Measurements from ENCODE around the gene ZFAND2B. TPM values are rescaled to one million over a fixed set of nuclear protein-coding genes. Genes with fewer than 3 reads are reported as not detected.

Gene ZFAND2B
- total and polyA plus RNA-seq, 2 experiments from 2014 or later = 58.1 to 65.4 TPM

GRCh38 chr2:219163156-219163555 lies 43.4 kb upstream of the ZFAND2B start:
- Histone ChIP-seq H3K9me3 (ENCODE audit: low read depth) (no peaks in the 10 kb centered on the region), H3K27ac (no peak overlapping the region), H3K4me3 (no peak overlapping the region), H4K20me1 (ENCODE audit: insufficient read depth, poor library complexity, severe bottlenecking) (no peaks in the 10 kb centered on the region), H3K36me3 (replicated peaks; ENCODE audit: insufficient read depth, low read depth) (no peaks in the 10 kb centered on the region), H3K4me1 (ENCODE audit: insufficient read depth) (peaks cover 3% of the 10 kb centered on the region), H3K79me2 (peaks cover 10% of the 10 kb centered on the region), H3K4me2 (no peak overlapping the region), H3K27me3 (no peaks in the 10 kb centered on the region), H2AFZ (no peak overlapping the region), H3K9me2 (replicated peaks; ENCODE audit: insufficient read depth) (no peaks in the 10 kb centered on the region)
- WGBS (ENCODE audit: low lambda C conversion rate, missing lambda C conversion rate) = 91% methylated on average over 6 of the region's 6 CpGs
- TF ChIP-seq EZH2phosphoT487 (IDR thresholded peaks at IDR 0.05; ENCODE audit: low read depth, severe bottlenecking, unreplicated experiment) = no peak
- TF ChIP-seq CTCF (IDR thresholded peaks at IDR 0.05; ENCODE audit: poor library complexity) = no peak
- no peak for TF ChIP-seq EZH2 (IDR thresholded peaks at IDR 0.05; ENCODE audit: borderline replicate concordance)
- no peak for DNase-seq (ENCODE audit: low spot score)

- Histone ChIP-seq H3K9me3 (ENCODE audit: low read depth) (no peaks in the 10 kb centered on the region), H3K9me2 (replicated peaks; ENCODE audit: insufficient read depth) (no peaks in the 10 kb centered on the region), H3K36me3 (replicated peaks; ENCODE audit: insufficient read depth, low read depth) (no peaks in the 10 kb centered on the region), H3K4me1 (ENCODE audit: insufficient read depth) (peaks cover under 1% of the 10 kb centered on the region), H3K79me2 (no peaks in the 10 kb centered on the region), H2AFZ (no peak overlapping the region), H3K4me3 (no peak overlapping the region), H3K27ac (no peak overlapping the region), H4K20me1 (ENCODE audit: insufficient read depth, poor library complexity, severe bottlenecking) (no peaks in the 10 kb centered on the region), H3K27me3 (no peaks in the 10 kb centered on the region), H3K4me2 (no peak overlapping the region)
- TF ChIP-seq CTCF (IDR thresholded peaks at IDR 0.05; ENCODE audit: poor library complexity) = no peak
- no peak for TF ChIP-seq EZH2 (IDR thresholded peaks at IDR 0.05; ENCODE audit: borderline replicate concordance)
- no peak for TF ChIP-seq EZH2phosphoT487 (IDR thresholded peaks at IDR 0.05; ENCODE audit: low read depth, severe bottlenecking, unreplicated experiment)
- DNase-seq (ENCODE audit: low spot score) = no peak
- WGBS (ENCODE audit: low lambda C conversion rate, missing lambda C conversion rate) = 85% methylated on average over 10 of the region's 10 CpGs
Measured at GRCh38 chr2:219165058-219165911, 41.3 kb upstream of the ZFAND2B start.

- no peak for TF ChIP-seq EZH2phosphoT487 (IDR thresholded peaks at IDR 0.05; ENCODE audit: low read depth, severe bottlenecking, unreplicated experiment)
- no peak for TF ChIP-seq EZH2 (IDR thresholded peaks at IDR 0.05; ENCODE audit: borderline replicate concordance)
- TF ChIP-seq CTCF (IDR thresholded peaks at IDR 0.05; ENCODE audit: poor library complexity) = no peak
- no peak for DNase-seq (ENCODE audit: low spot score)
- Histone ChIP-seq H3K27me3 (no peaks in the 10 kb centered on the region), H4K20me1 (ENCODE audit: insufficient read depth, poor library complexity, severe bottlenecking) (no peaks in the 10 kb centered on the region), H3K27ac (no peak overlapping the region), H3K4me1 (ENCODE audit: insufficient read depth) (peaks cover 3% of the 10 kb centered on the region), H3K79me2 (no peaks in the 10 kb centered on the region), H3K4me2 (no peak overlapping the region), H3K4me3 (no peak overlapping the region), H3K9me2 (replicated peaks; ENCODE audit: insufficient read depth) (no peaks in the 10 kb centered on the region), H3K9me3 (ENCODE audit: low read depth) (no peaks in the 10 kb centered on the region), H3K36me3 (replicated peaks; ENCODE audit: insufficient read depth, low read depth) (no peaks in the 10 kb centered on the region), H2AFZ (no peak overlapping the region)
- WGBS (ENCODE audit: low lambda C conversion rate, missing lambda C conversion rate) = 71% methylated on average over 5 of the region's 5 CpGs
Measured at GRCh38 chr2:219167997-219168396, 38.6 kb upstream of the ZFAND2B start.

Data from hepatocyte (in vitro differentiated cells).